ENCODE data around the gene MICU1.

DNA sequence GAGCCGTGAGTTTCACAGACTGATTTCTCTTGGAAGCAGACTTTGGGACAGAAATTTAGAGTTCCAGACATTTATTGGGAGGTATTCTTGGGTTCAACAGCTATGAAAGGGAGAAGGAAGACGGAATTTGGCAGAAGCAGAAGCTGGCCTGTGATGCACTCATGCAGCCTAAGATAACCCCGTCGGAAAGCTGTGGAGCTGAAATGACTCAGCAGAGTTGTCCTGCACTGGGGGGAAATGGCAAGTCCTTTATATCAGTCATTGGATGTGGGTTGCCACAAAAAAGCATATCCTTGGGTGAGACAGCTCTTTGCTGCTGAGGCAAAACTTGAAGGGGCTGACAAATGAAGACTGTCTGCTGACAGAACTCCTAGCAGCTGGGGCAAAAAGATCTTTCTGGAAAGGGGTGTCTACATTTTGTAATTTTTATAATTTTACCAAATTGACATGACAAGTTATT, 11.5 kb upstream of the MICU1 start:
- TF ChIP-seq, protein P1, sequence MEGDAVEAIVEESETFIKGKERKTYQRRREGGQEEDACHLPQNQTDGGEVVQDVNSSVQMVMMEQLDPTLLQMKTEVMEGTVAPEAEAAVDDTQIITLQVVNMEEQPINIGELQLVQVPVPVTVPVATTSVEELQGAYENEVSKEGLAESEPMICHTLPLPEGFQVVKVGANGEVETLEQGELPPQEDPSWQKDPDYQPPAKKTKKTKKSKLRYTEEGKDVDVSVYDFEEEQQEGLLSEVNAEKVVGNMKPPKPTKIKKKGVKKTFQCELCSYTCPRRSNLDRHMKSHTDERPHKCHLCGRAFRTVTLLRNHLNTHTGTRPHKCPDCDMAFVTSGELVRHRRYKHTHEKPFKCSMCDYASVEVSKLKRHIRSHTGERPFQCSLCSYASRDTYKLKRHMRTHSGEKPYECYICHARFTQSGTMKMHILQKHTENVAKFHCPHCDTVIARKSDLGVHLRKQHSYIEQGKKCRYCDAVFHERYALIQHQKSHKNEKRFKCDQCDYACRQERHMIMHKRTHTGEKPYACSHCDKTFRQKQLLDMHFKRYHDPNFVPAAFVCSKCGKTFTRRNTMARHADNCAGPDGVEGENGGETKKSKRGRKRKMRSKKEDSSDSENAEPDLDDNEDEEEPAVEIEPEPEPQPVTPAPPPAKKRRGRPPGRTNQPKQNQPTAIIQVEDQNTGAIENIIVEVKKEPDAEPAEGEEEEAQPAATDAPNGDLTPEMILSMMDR (IDR thresholded peaks at IDR 0.05; ENCODE audit: extremely low read depth in 1 of 2, insufficient read depth in 1 of 2, low read depth in 1 of 2, low read length in 2 of 2) = no peak
- TF ChIP-seq, protein P2, sequence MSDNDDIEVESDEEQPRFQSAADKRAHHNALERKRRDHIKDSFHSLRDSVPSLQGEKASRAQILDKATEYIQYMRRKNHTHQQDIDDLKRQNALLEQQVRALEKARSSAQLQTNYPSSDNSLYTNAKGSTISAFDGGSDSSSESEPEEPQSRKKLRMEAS (IDR thresholded peaks at IDR 0.05; ENCODE audit: insufficient read depth, insufficient read length) = no peak
- TF ChIP-seq EZH2 (IDR thresholded peaks at IDR 0.05; ENCODE audit: borderline replicate concordance, low read depth, low read length, severe bottlenecking) (no peak), POLR2AphosphoS5 (IDR thresholded peaks at IDR 0.05; ENCODE audit: insufficient read depth, low read depth, low read length) (no peak), POLR2A (IDR thresholded peaks at IDR 0.05; ENCODE audit: low read depth, low read length) (no peak), MYC (IDR thresholded peaks at IDR 0.05; ENCODE audit: low read depth, low read length) (no peak), FOS (IDR thresholded peaks at IDR 0.05; ENCODE audit: borderline replicate concordance, insufficient read depth, low read length) (peak; percentile 24), JUN (IDR thresholded peaks at IDR 0.05; ENCODE audit: borderline replicate concordance, insufficient read depth, insufficient read length, low read depth) (no peak), GATA2 (IDR thresholded peaks at IDR 0.05; ENCODE audit: insufficient read depth, insufficient read length, low read depth, low read length) (no peak)

Data from endothelial cell of umbilical vein (primary cell).